GM12801 (cell line): ENCODE data around the gene BCL7A.

Experiments
- CTCF ChIP-seq: IDR thresholded peaks from one replicate; pipeline ENCODE4 v1.5.1; 2011; ENCODE audit warnings: control low read depth; ENCODE audit not compliant: insufficient read length; ENCODE audit errors: extremely low read depth

Gene BCL7A

DNA sequence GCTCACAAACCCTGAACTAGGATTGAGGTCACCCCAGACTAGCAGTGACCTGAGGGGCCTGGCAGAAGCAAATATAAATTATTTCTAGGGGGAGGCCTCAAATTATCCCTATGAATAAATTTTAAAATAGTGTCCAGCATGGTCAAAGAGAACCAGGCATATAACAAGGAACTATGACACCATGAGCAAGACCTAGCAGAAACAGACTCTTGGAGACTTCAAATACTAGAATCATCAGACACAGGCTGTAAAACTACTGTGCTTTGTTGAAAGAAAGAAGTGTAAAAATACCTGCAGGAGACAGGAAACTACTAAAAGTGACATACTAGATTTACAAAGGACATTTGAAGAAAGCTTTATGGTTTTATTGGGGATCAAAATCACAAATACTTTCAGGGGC is 3.2 kb upstream of the BCL7A start:
- TF ChIP-seq CTCF, result no peak

- no peak for TF ChIP-seq CTCF
Observed at GRCh38 chr12:122018937-122019336, 2.7 kb upstream of the BCL7A start.

DNA sequence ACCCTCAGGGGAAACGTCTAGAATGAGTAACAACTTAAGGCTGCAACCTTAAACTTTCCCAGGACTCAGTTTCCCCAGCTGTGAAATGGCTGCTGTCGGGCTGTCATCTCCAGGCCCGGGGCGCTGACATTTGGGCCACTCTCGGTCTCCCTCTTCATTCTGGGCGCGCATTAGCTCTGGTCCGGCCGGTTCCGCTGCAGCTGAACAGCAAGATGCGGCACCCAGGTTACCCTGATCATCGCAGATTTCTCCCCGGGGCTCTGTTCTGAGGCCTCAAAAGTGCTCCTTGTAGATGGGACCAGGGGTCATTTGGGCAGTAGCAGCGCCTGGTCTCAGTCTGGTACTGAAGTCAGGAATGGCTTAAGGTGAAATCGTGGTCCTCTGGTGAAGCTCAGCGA is 890 bp upstream of the BCL7A start:
- no peak for TF ChIP-seq CTCF

DNA sequence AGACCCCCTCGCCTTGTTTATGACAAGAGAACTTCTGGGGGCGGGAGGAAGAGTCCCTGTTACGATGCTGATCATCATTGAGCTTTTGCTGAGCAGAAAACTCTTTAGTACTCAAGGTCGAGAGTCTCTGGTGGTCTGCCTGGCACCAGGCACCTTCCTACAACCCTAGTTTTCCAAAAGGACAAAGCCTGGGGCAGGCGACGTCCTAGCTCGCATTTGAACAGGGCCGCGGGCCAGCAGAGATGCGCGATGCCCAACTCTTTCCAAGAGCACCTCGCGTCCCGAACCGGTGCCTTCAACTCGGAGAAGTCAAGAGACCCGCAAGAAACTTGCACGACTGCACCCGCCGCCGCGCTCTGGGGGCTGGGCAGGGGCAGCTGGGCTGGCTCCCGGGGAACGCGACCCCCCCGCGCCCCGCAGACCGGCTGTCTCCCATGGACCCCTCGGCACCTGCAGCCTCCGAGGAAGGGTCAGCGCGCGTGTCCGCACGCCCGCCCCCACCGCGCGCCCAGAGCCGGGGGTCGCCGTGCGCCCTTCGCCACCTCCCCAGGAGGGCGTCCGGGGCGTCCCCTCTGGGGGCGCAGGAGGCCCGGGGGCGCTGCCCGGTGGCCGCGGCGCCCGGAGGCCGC is 377 bp upstream of the BCL7A start:
- TF ChIP-seq CTCF, result no peak

GRCh38 chr12:122022393-122023338 is 982 bp downstream of the BCL7A start:
- no peak for TF ChIP-seq CTCF

DNA sequence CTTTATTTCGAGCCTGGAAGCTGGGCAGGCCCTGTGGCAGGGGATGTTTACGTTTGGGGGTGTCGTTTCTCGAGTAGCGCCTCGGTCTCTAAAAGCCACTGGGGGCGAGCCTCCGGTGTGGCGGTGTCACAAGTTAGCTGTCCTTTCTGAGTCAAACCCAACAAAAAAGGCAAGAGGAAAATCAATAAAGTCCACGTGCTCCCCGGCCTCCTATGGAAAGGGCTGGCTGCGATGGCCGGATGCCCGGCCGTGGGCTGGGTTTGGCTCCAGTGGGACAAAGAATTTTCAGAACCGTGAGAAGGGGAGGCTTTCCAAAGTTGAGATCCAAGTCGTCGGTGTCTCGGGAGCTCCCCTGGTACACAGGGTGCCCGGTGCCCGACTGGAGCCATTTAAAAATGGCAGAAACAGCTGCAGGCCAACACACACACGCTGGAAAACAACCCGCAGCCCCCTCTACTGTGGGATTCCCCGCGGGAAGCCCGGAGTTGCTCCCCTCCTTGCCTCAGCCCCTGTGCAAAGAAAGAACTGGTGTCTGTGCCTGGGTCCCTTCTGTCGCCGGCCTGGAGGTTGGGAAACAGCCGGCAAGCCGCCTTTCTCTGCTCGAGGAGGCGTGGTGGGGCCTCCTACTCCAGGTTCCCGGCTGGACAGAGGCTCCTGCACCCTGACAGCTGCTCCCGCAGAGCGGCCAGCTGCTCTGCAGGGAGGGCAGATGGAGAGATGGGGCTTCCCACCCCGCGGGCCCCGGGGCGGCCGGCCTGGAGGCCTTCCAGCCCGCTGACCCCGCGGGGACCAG is 1.9 kb downstream of the BCL7A start:
- TF ChIP-seq CTCF, result no peak
